GM06990 (cell line): Measurements from ENCODE around the gene PYGL.
"Not testable (repeated sequence)": the region's sequence is repeated elsewhere in the genome, so short reads cannot be mapped to it uniquely, and the experiment has no call there.

Source experiments
- DNase-seq: peaks from one replicate; pipeline ENCODE4 v3.0.0-alpha.2; 2011; ENCODE audit not compliant: insufficient read length; ENCODE audit errors: extremely low read depth
- H3K27me3 ChIP-seq: replicated peaks from 2 replicates; pipeline ENCODE4 v1.6.0; 2011; ENCODE audit warnings: low read length; ENCODE audit not compliant: control insufficient read depth, insufficient read depth
- H3K36me3 ChIP-seq: 2 replicates; pipeline ENCODE4 v1.5.1; 2011; ENCODE audit warnings: low read length; ENCODE audit not compliant: control insufficient read depth, insufficient read depth
- H3K4me3 ChIP-seq: replicated peaks from 2 replicates; pipeline ENCODE4 v1.5.1; 2011; ENCODE audit warnings: low read depth, mild to moderate bottlenecking, control low read depth, low read length
- CTCF ChIP-seq: IDR thresholded peaks from 2 replicates; pipeline ENCODE4 v1.5.1; 2011; ENCODE audit warnings: low read length, control low read depth, mild to moderate bottlenecking, inconsistent platforms; ENCODE audit not compliant: insufficient read depth, poor library complexity, severe bottlenecking

PYGL gene

GRCh38 chr14:50920482-50921230 lies 23.6 kb downstream of the PYGL start:
- no peaks in the 10 kb centered on the region for H3K36me3 ChIP-seq
- no peak for TF ChIP-seq CTCF

GRCh38 chr14:50919524-50919923 lies 24.8 kb downstream of the PYGL start:
- H3K36me3 ChIP-seq, H3K4me3 ChIP-seq, DNase-seq, H3K27me3 ChIP-seq: not testable (repeated sequence)

More at GRCh38 chr14:50920482-50921230, 23.6 kb downstream of the PYGL start:
- DNase-seq = no peak
- Histone ChIP-seq H3K4me3 (no peak overlapping the region), H3K27me3 (no peaks in the 10 kb centered on the region; the same call in 1 of the 2 replicates)

- no peak for DNase-seq
- H3K27me3 ChIP-seq = no peaks in the 10 kb centered on the region; the same call in 1 of the 2 replicates
- H3K4me3 ChIP-seq = no peak overlapping the region
- no peaks in the 10 kb centered on the region for H3K36me3 ChIP-seq
- no peak for TF ChIP-seq CTCF
These were observed 26.8 kb downstream of the PYGL start for GRCh38 chr14:50917449-50917848.

- TF ChIP-seq CTCF = no peak
- no peaks in the 10 kb centered on the region; the same call in 1 of the 2 replicates for H3K27me3 ChIP-seq
- no peak overlapping the region for H3K4me3 ChIP-seq
- no peaks in the 10 kb centered on the region for H3K36me3 ChIP-seq
- no peak for DNase-seq
These were observed 33.5 kb downstream of the PYGL start for GRCh38 chr14:50910495-50911420.

- no peak for DNase-seq
These were observed 37.8 kb downstream of the PYGL start for GRCh38 chr14:50906326-50907065.

More at GRCh38 chr14:50906326-50907065, 37.8 kb downstream of the PYGL start:
- TF ChIP-seq CTCF = no peak
- Histone ChIP-seq H3K36me3 (no peaks in the 10 kb centered on the region), H3K27me3 (no peaks in the 10 kb centered on the region), H3K4me3 (no peak overlapping the region)
